DMS114 treated with DMSO at 0.1 percent for 48 hours (cell line): ENCODE data around the gene ERO1B.
"Not testable (repeated sequence)": the region's sequence is repeated elsewhere in the genome, so short reads cannot be mapped to it uniquely, and the experiment has no call there.

ENCODE experiments used
- DNase-seq: peaks from one replicate; lab custom pipeline; 2025; ENCODE audit not compliant: unreplicated experiment; lab: John Stamatoyannopoulos, UW

The ERO1B gene

DNA sequence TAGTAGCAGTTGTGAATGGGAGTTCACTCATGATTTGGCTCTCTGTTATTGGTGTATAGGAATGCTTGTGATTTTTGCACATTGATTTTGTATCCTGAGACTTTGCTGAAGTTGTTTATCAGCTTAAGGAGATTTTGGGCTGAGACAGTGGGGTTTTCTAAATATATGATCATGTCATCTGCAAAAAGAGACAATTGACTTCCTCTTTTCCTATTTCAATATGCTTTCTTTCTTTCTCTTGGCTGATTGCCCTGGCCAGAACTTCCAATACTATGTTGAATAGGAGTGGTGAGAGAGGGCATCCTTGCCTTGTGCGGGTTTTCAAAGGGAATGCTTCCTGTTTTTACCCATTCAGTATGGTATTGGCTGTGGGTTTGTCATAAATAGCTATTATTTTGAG is 93.7 kb downstream of the ERO1B start:
- not testable (repeated sequence) for DNase-seq

GRCh38 chr1:236186471-236186870 is 95.3 kb downstream of the ERO1B start:
- not testable (repeated sequence) for DNase-seq

DNA sequence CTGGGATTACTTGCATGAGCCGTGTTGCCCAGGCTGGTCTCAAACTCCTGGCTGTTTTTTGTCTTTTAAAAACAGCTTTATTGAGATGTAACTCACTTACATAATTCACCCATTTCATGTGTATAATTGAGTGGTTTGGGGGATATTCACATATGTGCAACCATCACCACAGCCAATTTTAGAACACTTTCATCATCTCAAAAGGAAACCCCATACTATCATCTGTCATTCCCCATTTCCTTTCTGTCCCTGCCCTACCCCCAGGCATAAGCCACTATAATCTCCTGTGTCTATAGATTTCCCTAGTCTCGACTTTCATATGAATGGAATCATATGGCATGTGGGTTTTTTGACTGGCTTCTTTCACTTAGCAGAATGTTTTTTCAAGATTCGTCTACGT is 96.1 kb downstream of the ERO1B start:
- DNase-seq, result no peak

DNA sequence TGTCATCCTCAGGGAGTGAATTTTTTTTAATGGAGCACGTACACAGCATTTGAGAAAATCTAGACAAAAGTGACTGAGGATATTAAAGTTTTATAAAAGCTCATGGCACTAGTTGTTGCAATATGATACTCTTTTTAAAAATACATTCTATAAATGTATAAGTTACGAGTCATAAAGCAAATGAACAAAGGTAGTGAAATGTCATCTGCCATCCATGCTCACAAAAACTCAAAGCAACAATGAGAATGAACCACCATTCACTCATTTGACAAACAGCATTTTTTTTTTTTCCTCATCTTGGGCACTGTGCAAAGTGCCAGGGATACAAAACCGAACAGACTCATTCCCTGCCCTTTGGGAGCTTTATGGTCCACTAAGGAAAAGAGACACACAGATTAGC is 100.7 kb downstream of the ERO1B start:
- no peak for DNase-seq

DNA sequence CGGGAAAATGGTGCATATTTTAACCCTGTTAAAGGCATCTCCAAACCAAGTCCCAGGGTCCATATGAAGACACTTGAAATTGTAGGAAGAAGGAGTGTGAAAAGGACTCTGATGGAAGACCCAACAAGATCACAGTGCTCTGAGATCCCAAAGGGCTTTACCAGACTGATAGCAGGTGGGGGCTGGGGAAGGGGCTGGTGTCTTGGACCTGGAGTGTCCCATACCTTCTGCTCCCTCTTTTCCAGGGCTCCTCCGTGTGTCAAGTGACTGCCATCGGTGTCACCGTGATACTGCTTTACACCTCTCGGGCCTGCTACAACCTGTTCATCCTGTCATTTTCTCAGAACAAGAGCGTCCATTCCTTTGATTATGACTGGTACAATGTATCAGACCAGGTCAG is 102.1 kb downstream of the ERO1B start:
- no peak for DNase-seq

DNA sequence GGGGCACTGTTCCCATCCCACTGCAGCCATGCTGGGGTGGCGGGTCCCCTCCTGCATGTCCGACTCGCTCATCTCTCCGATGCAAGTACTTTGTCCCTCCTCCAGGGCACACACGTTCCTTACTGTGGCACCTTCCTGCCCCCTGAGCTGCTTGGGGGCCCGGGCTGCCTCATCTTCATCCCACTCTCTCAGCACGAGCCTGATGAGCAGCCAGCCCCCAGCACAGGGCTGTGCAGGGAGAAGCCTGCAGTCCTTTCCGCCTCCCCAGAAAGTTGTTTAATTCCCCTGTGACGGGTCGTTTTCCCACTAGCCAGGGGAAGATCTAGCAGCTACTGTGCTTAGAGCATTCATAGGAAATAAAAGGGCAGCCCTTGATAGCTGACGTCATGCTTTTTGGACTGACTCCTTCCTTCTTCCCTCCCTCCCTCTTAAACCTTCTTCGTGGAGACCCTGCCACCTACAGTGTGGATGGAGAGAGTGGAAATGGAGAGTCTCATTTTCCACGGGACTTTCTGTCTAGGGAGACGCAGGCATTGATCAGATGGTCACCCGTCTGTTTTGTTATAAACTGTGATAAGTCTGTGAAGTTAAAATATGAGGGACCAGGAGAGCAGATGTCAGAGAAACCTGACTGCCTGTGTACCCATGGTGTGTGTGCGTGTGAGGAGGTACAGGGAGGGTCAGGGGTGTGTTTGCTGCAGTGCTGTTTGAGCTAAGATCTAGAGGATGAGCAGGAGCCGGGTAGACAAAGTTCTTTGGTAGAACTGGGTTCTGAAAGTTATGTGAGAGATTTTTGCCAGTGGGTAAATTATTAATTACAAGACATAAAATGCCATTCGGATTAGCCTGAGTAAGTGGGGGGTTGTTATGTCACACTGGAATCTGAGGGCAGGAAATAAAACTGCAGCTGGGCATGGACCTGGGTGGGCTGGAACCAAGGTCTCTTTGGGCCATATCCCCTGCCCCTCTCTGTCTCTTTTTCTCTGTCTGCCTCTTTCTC is 105.1 kb downstream of the ERO1B start:
- DNase-seq, result no peak

- DNase-seq, result no peak
These were observed 106.0 kb downstream of the ERO1B start for GRCh38 chr1:236175642-236176336.

GRCh38 chr1:236173174-236173767 is 108.5 kb downstream of the ERO1B start:
- no peak for DNase-seq

GRCh38 chr1:236172041-236172579 is 109.6 kb downstream of the ERO1B start:
- DNase-seq, result no peak

- no peak for DNase-seq
These were observed 112.9 kb downstream of the ERO1B start for GRCh38 chr1:236168716-236169429.

DNA sequence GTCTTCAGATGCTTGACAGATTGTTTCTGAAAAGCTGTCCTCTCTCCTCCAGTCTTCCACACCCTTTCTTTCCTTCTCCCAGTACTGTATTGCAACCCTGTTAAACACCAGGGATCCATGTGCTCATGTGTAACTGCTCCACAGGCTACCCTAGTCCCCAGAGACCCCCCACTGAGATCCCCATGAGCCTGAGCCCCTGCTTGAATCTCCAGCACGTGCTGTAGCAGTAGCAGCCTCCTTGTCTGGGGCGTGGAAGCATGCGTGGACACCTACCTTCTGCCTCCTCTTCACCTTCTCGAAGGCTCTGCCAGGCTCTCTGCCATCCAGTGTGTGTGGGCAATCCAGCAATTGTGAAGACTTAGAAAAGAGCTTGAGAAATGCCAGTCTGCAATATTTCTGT is 114.2 kb downstream of the ERO1B start:
- no peak for DNase-seq

DNA sequence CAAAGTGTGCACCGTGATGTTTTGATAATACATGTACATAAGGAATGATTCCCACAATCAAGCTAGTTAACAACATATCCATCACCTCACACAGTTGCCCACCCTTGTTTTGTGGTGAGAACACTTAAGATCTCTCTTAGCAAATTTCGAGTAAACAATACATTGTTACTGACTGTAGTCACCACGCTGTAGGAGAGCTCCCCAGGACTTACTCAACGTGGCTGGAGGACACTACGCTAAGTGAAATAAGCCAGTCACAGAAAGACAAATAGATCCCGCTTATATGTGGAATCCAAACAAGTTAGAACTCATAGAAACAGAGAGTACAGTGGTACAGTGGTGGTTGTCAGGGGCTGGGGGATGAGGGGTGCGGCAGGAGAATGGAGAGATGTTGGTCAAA is 114.6 kb downstream of the ERO1B start:
- DNase-seq, result no peak

DNA sequence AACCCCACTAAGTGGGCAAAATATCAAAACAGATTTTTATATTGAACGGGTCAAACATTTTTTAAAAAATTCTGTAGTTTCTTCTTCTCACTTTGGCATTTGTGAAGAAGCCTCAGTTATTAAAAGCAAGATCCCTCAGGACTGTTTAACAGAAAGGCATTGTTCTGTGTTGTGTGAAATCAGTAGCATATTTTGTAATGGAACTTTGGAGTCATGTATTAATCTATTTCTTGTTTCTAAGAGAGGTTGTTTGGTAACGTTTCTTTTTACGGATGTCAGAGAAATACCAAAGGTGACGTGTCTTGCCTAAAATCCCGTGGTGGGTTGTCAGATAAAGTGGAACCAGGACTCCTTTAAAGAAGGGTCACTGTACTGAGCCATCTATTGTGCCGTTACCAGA is 115.7 kb downstream of the ERO1B start:
- no peak for DNase-seq
